K562 (cell line): Measurements from ENCODE around the gene AP2S1. TPM values are rescaled to one million over a fixed set of nuclear protein-coding genes. Genes with fewer than 3 reads are reported as not detected.

Experiments used
- CAMTA2 ChIP-seq: fragments of 250-450 bp; sonication (Bioruptor Pico); conservative IDR thresholded peaks from 2 replicates; pipeline ENCODE4 v1.5.1; 2022
- CBX5 ChIP-seq: IDR thresholded peaks from 2 replicates; pipeline ENCODE4 v1.6.1; 2014; ENCODE audit warnings: low read depth, borderline replicate concordance
- EWSR1 ChIP-seq: fragments of 450-650 bp; IDR thresholded peaks from 2 replicates; pipeline ENCODE4 v1.6.1; 2018; ENCODE audit warnings: borderline replicate concordance, mild to moderate bottlenecking, low read depth, moderate library complexity; ENCODE audit not compliant: partially characterized antibody
- FOXK2 ChIP-seq, 2 experiments: fragments of 450-650 bp; IDR thresholded peaks in 1 of 2; conservative IDR thresholded peaks in 1 of 2; 2 replicates each; pipeline ENCODE4 v1.6.1; 2016; ENCODE audit warnings: low read depth in 2 of 2, mild to moderate bottlenecking in 1 of 2
- HNRNPUL1 ChIP-seq: fragments of 200-400 bp; formaldehyde crosslinking; IDR thresholded peaks from 2 replicates; pipeline ENCODE4 v1.6.1; 2017; ENCODE audit warnings: low read length
- IRF9 ChIP-seq: fragments of 450-650 bp; IDR thresholded peaks from 2 replicates; pipeline ENCODE4 v1.6.1; 2016; ENCODE audit warnings: missing biosample characterization, missing genetic modification characterization
- MEF2D ChIP-seq: conservative IDR thresholded peaks from 2 replicates; pipeline ENCODE4 v1.6.1; 2016; ENCODE audit warnings: low read depth, missing genetic modification characterization, missing compliant biosample characterization
- MXD1 ChIP-seq: fragments of 250-450 bp; sonication (Bioruptor Pico); IDR thresholded peaks from 2 replicates; pipeline ENCODE4 v1.8.0; 2021; ENCODE audit warnings: borderline replicate concordance, mild to moderate bottlenecking, moderate library complexity; ENCODE audit not compliant: poor library complexity, severe bottlenecking
- NCOR1 ChIP-seq: fragments of 450-650 bp; IDR thresholded peaks from 2 replicates; pipeline ENCODE4 v1.6.1; 2016; ENCODE audit warnings: mild to moderate bottlenecking, moderate library complexity
- NONO ChIP-seq, 2 experiments: fragments of 200-400 bp in 1 of 2; fragments of 450-650 bp in 1 of 2; formaldehyde crosslinking in 1 of 2; IDR thresholded peaks; 2 replicates each; pipeline ENCODE4 v1.6.1; 2017; ENCODE audit warnings: low read depth in 2 of 2, mild to moderate bottlenecking in 2 of 2, moderate library complexity in 2 of 2, low read length in 1 of 2
- RBM17 ChIP-seq: fragments of 200-400 bp; formaldehyde crosslinking; IDR thresholded peaks from 2 replicates; pipeline ENCODE4 v1.6.1; 2017; ENCODE audit warnings: low read depth, mild to moderate bottlenecking, low read length, borderline replicate concordance
- YY1 ChIP-seq, 3 experiments: IDR thresholded peaks; 2 replicates each; pipeline ENCODE4 v1.6.1; 2011; ENCODE audit warnings: low read length in 2 of 3, mild to moderate bottlenecking in 2 of 3, moderate library complexity in 2 of 3, borderline replicate concordance in 1 of 3, control low read depth in 1 of 3, low read depth in 1 of 3; ENCODE audit not compliant: insufficient read depth in 3 of 3, insufficient replicate concordance in 2 of 3, control insufficient read depth in 1 of 3, insufficient read length in 1 of 3; ENCODE audit errors: extremely low read depth in 1 of 3
- ZKSCAN8 ChIP-seq: fragments of 200-800 bp; sonication (Bioruptor generic); IDR thresholded peaks from 2 replicates; pipeline ENCODE4 v1.6.1; 2016; ENCODE audit warnings: missing genetic modification characterization, missing compliant biosample characterization
- ZNF197 ChIP-seq: fragments of 200-800 bp; sonication (Bioruptor generic); IDR thresholded peaks from 2 replicates; pipeline ENCODE4 v1.6.1; 2016; ENCODE audit warnings: low read depth, missing genetic modification characterization, missing compliant biosample characterization
- polyA plus RNA-seq, 8 experiments: library from polyadenylated mRNA; depleted of rRNA in 4 of 8; stranded (reverse) in 5 of 8; unstranded in 3 of 8; fragments of >200 nt; fragmentation: Nextera tagmentation in 2 of 8; fragmentation: Illumina TruSeq in 1 of 8; extraction: Ambion mirVana in 2 of 8; extraction: Trizol in 1 of 8; gene quantifications; 2 replicates each; pipeline versions ENCODE4 v1.2.1 to v1.2.3, GENCODE V29; 2011 to 2014; ENCODE audit warnings: inconsistent platforms in 1 of 8, missing spikeins in 1 of 8
- total RNA-seq, 7 experiments: library from RNA; depleted of rRNA in 6 of 7; stranded (reverse); fragments of >200 nt in 6 of 7; fragmentation: Illumina TruSeq in 2 of 7; extraction: Trizol in 2 of 7; gene quantifications; 2 replicates each; pipeline versions ENCODE4 v1.2.1 to v1.2.3, GENCODE V29; 2011 to 2021; ENCODE audit warnings: low replicate concordance in 1 of 7

AP2S1 gene
- total and polyA plus RNA-seq, 9 of the 15 experiments (the other 6 are each of a cell fraction or from before 2014, with no cell fraction given), result 32.4 to 294 (median 136) TPM

GRCh38 chr19:46850228-46851203 is at the start of gene AP2S1 (continued):
- TF ChIP-seq HNRNPUL1, result no peak
- no peak for TF ChIP-seq RBM17
- no peak for TF ChIP-seq ZKSCAN8 (CRISPR knock-in tag)
- TF ChIP-seq MXD1 (CRISPR knock-in tag), result no peak
- peak in 1 of 3 experiments; percentile 62 for TF ChIP-seq YY1 (IDR thresholded peaks at IDR 0.05; ENCODE audit: borderline replicate concordance in 1 of 3, control insufficient read depth in 1 of 3, extremely low read depth in 1 of 3, insufficient read depth in 3 of 3, insufficient read length in 1 of 3, insufficient replicate concordance in 2 of 3, low read depth in 1 of 3, low read length in 2 of 3)
- peak in 1 of 2 experiments; percentile 8; a peak in 3 of 4 replicates for TF ChIP-seq FOXK2 (conservative IDR thresholded peaks at IDR 0.05 in 1 of 2, IDR thresholded peaks at IDR 0.05 in 1 of 2; ENCODE audit: low read depth in 2 of 2)
- TF ChIP-seq ZNF197 (CRISPR knock-in tag), result peak; percentile 99
- TF ChIP-seq CBX5, result no peak
- no peak for TF ChIP-seq NCOR1
- no peak for TF ChIP-seq CAMTA2
- no peak for TF ChIP-seq EWSR1
- TF ChIP-seq NONO (IDR thresholded peaks at IDR 0.05; ENCODE audit: low read depth in 2 of 2, low read length in 1 of 2), result no peak
- TF ChIP-seq IRF9 (tag), result no peak
- TF ChIP-seq MEF2D, result peak; percentile 83; the same call in 1 of the 2 replicates
